ENCODE results near the gene ACADM.

Gene ACADM

GRCh38 chr1:75725266-75725665, 757 bp downstream of the ACADM start:
- H3K4me3 ChIP-seq (ENCODE audit: low read length), result peak overlapping the region; percentile 96
- H3K36me3 ChIP-seq (replicated peaks; ENCODE audit: insufficient read depth, low read length), result no peaks in the 10 kb centered on the region
- H3K79me2 ChIP-seq (ENCODE audit: low read length), result peaks cover 46% of the 10 kb centered on the region
- peak overlapping the region; percentile 53; the same call in 1 of the 2 replicates for H2AFZ ChIP-seq (ENCODE audit: low read length)
- peak overlapping the region; percentile 89 for H3K9ac ChIP-seq (ENCODE audit: low read length)
- no peak for DNase-seq
- no peaks in the 10 kb centered on the region for H3K4me1 ChIP-seq (ENCODE audit: low read length)
- no peaks in the 10 kb centered on the region; the same call in 1 of the 2 replicates for H3K9me3 ChIP-seq (replicated peaks; ENCODE audit: insufficient read depth, low read length)
- TF ChIP-seq CTCF (IDR thresholded peaks at IDR 0.05; ENCODE audit: low read length), result no peak
- TF ChIP-seq EZH2 (optimal IDR thresholded peaks at IDR 0.05; ENCODE audit: low read depth, low read length), result no peak
- no peak for TF ChIP-seq EZH2phosphoT487 (IDR thresholded peaks at IDR 0.05; ENCODE audit: low read length)
- H3K27ac ChIP-seq (ENCODE audit: low read length), result peak overlapping the region; percentile 71; the same call in 1 of the 2 replicates
- peak overlapping the region; percentile 65 for H3K4me2 ChIP-seq (ENCODE audit: low read depth, low read length)
- no peaks in the 10 kb centered on the region for H3K9me2 ChIP-seq (replicated peaks; ENCODE audit: insufficient read depth, low read length)
- peaks cover 17% of the 10 kb centered on the region for H3F3A ChIP-seq (ENCODE audit: insufficient read depth, low read length)
- H4K20me1 ChIP-seq (ENCODE audit: insufficient read depth, low read length), result no peaks in the 10 kb centered on the region
- H3K27me3 ChIP-seq (replicated peaks; ENCODE audit: insufficient read depth, low read length), result no peaks in the 10 kb centered on the region

- peak overlapping the region; percentile 89; the same call in 1 of the 2 replicates for H3K9ac ChIP-seq (ENCODE audit: low read length)
- 0 out of 2 replicates have a peak overlapping the region, but pooled peaks have one; percentile 6 for H2AFZ ChIP-seq (ENCODE audit: low read length)
- DNase-seq, result peak; percentile 17
Observed at GRCh38 chr1:75725861-75726361, 1.4 kb downstream of the ACADM start.

GRCh38 chr1:75727571-75727970, 3.1 kb downstream of the ACADM start:
- H3K79me2 ChIP-seq (ENCODE audit: low read length), result peaks cover 46% of the 10 kb centered on the region

More at GRCh38 chr1:75725861-75726361, 1.4 kb downstream of the ACADM start:
- H4K20me1 ChIP-seq (ENCODE audit: insufficient read depth, low read length), result no peaks in the 10 kb centered on the region
- H3K4me3 ChIP-seq (ENCODE audit: low read length), result peak overlapping the region; percentile 96
- H3K79me2 ChIP-seq (ENCODE audit: low read length), result peaks cover 46% of the 10 kb centered on the region
- H3K4me1 ChIP-seq (ENCODE audit: low read length), result no peaks in the 10 kb centered on the region
- H3K27ac ChIP-seq (ENCODE audit: low read length), result peak overlapping the region; percentile 71; the same call in 1 of the 2 replicates
- H3F3A ChIP-seq (ENCODE audit: insufficient read depth, low read length), result peaks cover 17% of the 10 kb centered on the region
- H3K9me3 ChIP-seq (replicated peaks; ENCODE audit: insufficient read depth, low read length), result no peaks in the 10 kb centered on the region; the same call in 1 of the 2 replicates
- no peaks in the 10 kb centered on the region for H3K27me3 ChIP-seq (replicated peaks; ENCODE audit: insufficient read depth, low read length)
- H3K9me2 ChIP-seq (replicated peaks; ENCODE audit: insufficient read depth, low read length), result no peaks in the 10 kb centered on the region
- peak overlapping the region; percentile 65 for H3K4me2 ChIP-seq (ENCODE audit: low read depth, low read length)
- H3K36me3 ChIP-seq (replicated peaks; ENCODE audit: insufficient read depth, low read length), result no peaks in the 10 kb centered on the region
- TF ChIP-seq CTCF (IDR thresholded peaks at IDR 0.05; ENCODE audit: low read length) (no peak), EZH2phosphoT487 (IDR thresholded peaks at IDR 0.05; ENCODE audit: low read length) (no peak), EZH2 (optimal IDR thresholded peaks at IDR 0.05; ENCODE audit: low read depth, low read length) (no peak)

More at GRCh38 chr1:75727571-75727970, 3.1 kb downstream of the ACADM start:
- Histone ChIP-seq H3K4me3 (ENCODE audit: low read length) (no peak overlapping the region), H4K20me1 (ENCODE audit: insufficient read depth, low read length) (no peaks in the 10 kb centered on the region), H3K27ac (ENCODE audit: low read length) (no peak overlapping the region), H3K4me2 (ENCODE audit: low read depth, low read length) (no peak overlapping the region), H3K36me3 (replicated peaks; ENCODE audit: insufficient read depth, low read length) (no peaks in the 10 kb centered on the region), H3K9ac (ENCODE audit: low read length) (no peak overlapping the region), H3F3A (ENCODE audit: insufficient read depth, low read length) (peaks cover 17% of the 10 kb centered on the region), H3K27me3 (replicated peaks; ENCODE audit: insufficient read depth, low read length) (no peaks in the 10 kb centered on the region), H2AFZ (ENCODE audit: low read length) (no peak overlapping the region), H3K4me1 (ENCODE audit: low read length) (no peaks in the 10 kb centered on the region), H3K9me2 (replicated peaks; ENCODE audit: insufficient read depth, low read length) (no peaks in the 10 kb centered on the region), H3K9me3 (replicated peaks; ENCODE audit: insufficient read depth, low read length) (no peaks in the 10 kb centered on the region; the same call in 1 of the 2 replicates)
- TF ChIP-seq EZH2 (optimal IDR thresholded peaks at IDR 0.05; ENCODE audit: low read depth, low read length), result no peak
- no peak for TF ChIP-seq CTCF (IDR thresholded peaks at IDR 0.05; ENCODE audit: low read length)
- no peak for TF ChIP-seq EZH2phosphoT487 (IDR thresholded peaks at IDR 0.05; ENCODE audit: low read length)
- no peak for DNase-seq

Measured in MM.1S (cell line).